A549 (cell line): ENCODE results near the gene CATSPERZ.

ENCODE experiments used
- CTCF ChIP-seq: fragments of >200 bp; sonication (Bioruptor Twin); formaldehyde crosslinking; IDR thresholded peaks from 3 replicates; pipeline ENCODE4 v1.5.1; 2016
- MAX ChIP-seq: IDR thresholded peaks from 2 replicates; pipeline ENCODE4 v1.6.1; 2012
- POLR2A ChIP-seq: IDR thresholded peaks from 2 replicates; pipeline ENCODE4 v1.6.1; 2012; ENCODE audit warnings: mild to moderate bottlenecking, low read length
- RAD21 ChIP-seq, 2 experiments: fragments of >200 bp in 1 of 2; sonication (Bioruptor Twin) in 1 of 2; formaldehyde crosslinking in 1 of 2; IDR thresholded peaks in 1 of 2; conservative IDR thresholded peaks in 1 of 2; 2 replicates in 1 of 2; 3 replicates in 1 of 2; pipeline ENCODE4 v1.6.1; 2012 to 2018; ENCODE audit warnings: inconsistent platforms in 1 of 2
- RCOR1 ChIP-seq: fragments of 150-350 bp; IDR thresholded peaks from 2 replicates; pipeline ENCODE4 v1.6.1; 2014; ENCODE audit warnings: antibody characterized with exemption, low read length, low read depth
- SMC3 ChIP-seq: fragments of >200 bp; sonication (Bioruptor Twin); formaldehyde crosslinking; IDR thresholded peaks from 3 replicates; pipeline ENCODE4 v1.6.1; 2018; ENCODE audit warnings: inconsistent platforms
- ZSCAN20 ChIP-seq: fragments of 250-450 bp; sonication (Bioruptor Pico); IDR thresholded peaks from 2 replicates; pipeline ENCODE4 v1.8.0; 2022; ENCODE audit warnings: mild to moderate bottlenecking, moderate library complexity

GRCh38 chr11:64294774-64295173 is 5.4 kb upstream of the CATSPERZ start:
- no peak for TF ChIP-seq MAX
- no peak for TF ChIP-seq POLR2A
- TF ChIP-seq CTCF, result no peak
- no peak for TF ChIP-seq RCOR1
- no peak for TF ChIP-seq SMC3
- TF ChIP-seq RAD21 (conservative IDR thresholded peaks at IDR 0.05 in 1 of 2, IDR thresholded peaks at IDR 0.05 in 1 of 2), result no peak
- TF ChIP-seq ZSCAN20 (CRISPR knock-in tag), result no peak
